Liver (tissue), 9 donors: ENCODE results near the gene PCYOX1L. TPM values are rescaled to one million over a fixed set of nuclear protein-coding genes. Genes with fewer than 3 reads are reported as not detected.
A peak's percentile ranks its signal among the peaks of the same experiment; 100 is the strongest.

ENCODE experiments used
- DNase-seq: peaks from one replicate; pipeline ENCODE4 v3.0.0-alpha.2; 2017; ENCODE audit warnings: low spot score
- H3K27ac ChIP-seq, 2 donors: one replicate each; pipeline ENCODE4 v1.7.0; 2013; ENCODE audit warnings: inconsistent platforms in 2 of 2, low read length in 2 of 2, control low read depth in 1 of 2, low read depth in 1 of 2, mild to moderate bottlenecking in 1 of 2
- H3K27me3 ChIP-seq, 4 donors: one replicate each; pipeline versions ENCODE4 v1.6.1 to v1.7.0; 2013; ENCODE audit warnings: low read length in 3 of 4, inconsistent platforms in 1 of 4, mild to moderate bottlenecking in 1 of 4, moderate library complexity in 1 of 4; ENCODE audit not compliant: control insufficient read depth in 4 of 4, insufficient read depth in 4 of 4
- H3K36me3 ChIP-seq, 4 donors: one replicate each; pipeline versions ENCODE4 v1.6.1 to v1.7.0; 2013; ENCODE audit warnings: low read length in 3 of 4, mild to moderate bottlenecking in 3 of 4, low read depth in 1 of 4, moderate library complexity in 1 of 4; ENCODE audit not compliant: control insufficient read depth in 4 of 4, insufficient read depth in 3 of 4
- H3K4me1 ChIP-seq, 4 donors: one replicate each; pipeline versions ENCODE4 v1.6.1 to v1.7.0; 2013; ENCODE audit warnings: low read length in 3 of 4, mild to moderate bottlenecking in 3 of 4, moderate library complexity in 1 of 4; ENCODE audit not compliant: control insufficient read depth in 4 of 4, insufficient read depth in 4 of 4
- H3K4me3 ChIP-seq, 3 donors: one replicate each; pipeline versions ENCODE4 v1.6.1 to v1.7.0; 2013; ENCODE audit warnings: low read length in 3 of 3, control low read depth in 1 of 3, low read depth in 1 of 3, mild to moderate bottlenecking in 1 of 3
- H3K9ac ChIP-seq, 2 donors: one replicate each; pipeline ENCODE4 v1.7.0; 2013; ENCODE audit warnings: low read length in 2 of 2, mild to moderate bottlenecking in 2 of 2, moderate library complexity in 2 of 2, control low read depth in 1 of 2, low read depth in 1 of 2
- H3K9me3 ChIP-seq, 4 donors: one replicate each; pipeline versions ENCODE4 v1.6.1 to v1.7.0; 2013; ENCODE audit warnings: low read length in 3 of 4; ENCODE audit not compliant: control insufficient read depth in 4 of 4
- EGR1 ChIP-seq, 2 donors: IDR thresholded peaks; 2 replicates each; pipeline ENCODE4 v1.6.1; 2016 to 2018; ENCODE audit warnings: antibody characterized with exemption in 2 of 2, low read depth in 2 of 2
- FOXA1 ChIP-seq: IDR thresholded peaks from 2 replicates; pipeline ENCODE4 v1.6.1; 2016; ENCODE audit warnings: antibody characterized with exemption
- FOXA2 ChIP-seq: IDR thresholded peaks from 2 replicates; pipeline ENCODE4 v1.6.1; 2016; ENCODE audit warnings: antibody characterized with exemption
- GABPA ChIP-seq, 2 donors: IDR thresholded peaks in 1 of 2; conservative IDR thresholded peaks in 1 of 2; 2 replicates each; pipeline ENCODE4 v1.6.1; 2016; ENCODE audit warnings: antibody characterized with exemption in 2 of 2, mild to moderate bottlenecking in 1 of 2, moderate library complexity in 1 of 2
- HNF4G ChIP-seq: IDR thresholded peaks from 2 replicates; pipeline ENCODE4 v1.6.1; 2016; ENCODE audit warnings: antibody characterized with exemption
- JUND ChIP-seq, 2 donors: IDR thresholded peaks; 2 replicates each; pipeline ENCODE4 v1.6.1; 2016; ENCODE audit warnings: antibody characterized with exemption in 2 of 2
- RAD21 ChIP-seq, 2 donors: IDR thresholded peaks; 2 replicates each; pipeline ENCODE4 v1.6.1; 2016; ENCODE audit warnings: antibody characterized with exemption in 2 of 2, mild to moderate bottlenecking in 2 of 2
- RXRA ChIP-seq, 2 donors: IDR thresholded peaks; 2 replicates each; pipeline ENCODE4 v1.6.1; 2017 to 2018; ENCODE audit warnings: antibody characterized with exemption in 2 of 2, mild to moderate bottlenecking in 1 of 2
- WGBS: extraction: QIAGEN DNeasy Blood & Tissue Kit; methylation state at CpG from one replicate; pipeline ENCODE4 v1.1.7; 2013; 5-methylcytosine and 5-hydroxymethylcytosine counted together
- polyA plus RNA-seq, 2 donors: library from polyadenylated mRNA; stranded (reverse) in 1 of 2; unstranded in 1 of 2; fragments of 200-250 nt in 1 of 2; fragments of >200 nt in 1 of 2; fragmentation: Nextera tagmentation in 1 of 2; extraction: Ambion mirVana in 1 of 2; gene quantifications; one replicate each; pipeline versions ENCODE4 v1.2.1 to v1.2.3, GENCODE V29; 2013 to 2015
- total RNA-seq, 2 donors: library from RNA; depleted of rRNA; stranded (reverse); fragments of >200 nt; gene quantifications; one replicate each; pipeline ENCODE4 v1.2.3, GENCODE V29; 2014
- TF ChIP-seq, protein P1 (sequence below): IDR thresholded peaks from 2 replicates; pipeline ENCODE4 v1.6.1; 2016; ENCODE audit warnings: antibody characterized with exemption
- TF ChIP-seq, protein P2 (sequence below): IDR thresholded peaks from 2 replicates; pipeline ENCODE4 v1.6.1; 2016; ENCODE audit warnings: antibody characterized with exemption, mild to moderate bottlenecking
- TF ChIP-seq, protein P3 (sequence below): IDR thresholded peaks from 2 replicates; pipeline ENCODE4 v1.6.1; 2016; ENCODE audit warnings: antibody characterized with exemption
- TF ChIP-seq, protein P4 (sequence below): fragments of 150-350 bp; IDR thresholded peaks from 2 replicates; pipeline ENCODE4 v1.5.1; 2017; ENCODE audit warnings: improper control_type of control experiment, low read depth, low read length; ENCODE audit not compliant: missing input control
- donor health status: healthy.
- donor health status: healthy.
- donor health status: healthy.
- donor health status: healthy.
- donor health status: healthy.

The PCYOX1L gene
- total and polyA plus RNA-seq, 4 donors: 0.47 to 4.4 (median 1.1) TPM

DNA sequence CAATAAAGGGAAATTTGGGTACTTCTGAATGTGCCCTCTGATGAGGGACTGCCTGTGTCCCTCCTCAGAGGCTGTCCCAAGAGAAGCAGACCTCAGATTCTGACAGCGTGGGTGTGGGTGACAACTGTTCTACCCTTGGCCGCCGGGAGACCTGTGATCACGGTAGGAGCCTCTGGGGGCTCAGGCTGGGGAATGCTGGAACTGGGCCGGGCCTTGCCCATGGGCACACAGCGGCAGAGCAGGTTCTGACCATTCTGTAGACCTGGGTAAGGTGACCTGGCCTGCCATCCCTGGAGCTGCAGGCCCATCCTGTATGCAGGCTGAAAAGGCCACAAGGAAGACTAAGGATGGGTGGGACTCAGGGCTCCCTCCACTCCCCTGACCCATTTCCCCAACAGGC, 42.1 kb upstream of the PCYOX1L start:
- Histone ChIP-seq H3K9me3 (no peaks in the 10 kb centered on the region), H3K27ac (no peak overlapping the region), H3K4me3 (no peak overlapping the region), H3K36me3 (no peaks in the 10 kb centered on the region), H3K9ac (no peak overlapping the region), H3K4me1 (peaks cover 0 to 5% (median 2%) of the 10 kb centered on the region in 4 donors), H3K27me3 (no peaks in the 10 kb centered on the region)
- DNase-seq: no peak
- 95% methylated on average over 6 of the region's 6 CpGs for WGBS
- TF ChIP-seq JUND (IDR thresholded peaks at IDR 0.05) (no peak), HNF4G (no peak), FOXA2 (no peak), GABPA (IDR thresholded peaks at IDR 0.05 in 1 of 2, conservative IDR thresholded peaks at IDR 0.05 in 1 of 2) (no peak), EGR1 (IDR thresholded peaks at IDR 0.05; ENCODE audit: low read depth in 2 of 2) (no peak), FOXA1 (no peak), RXRA (IDR thresholded peaks at IDR 0.05) (no peak)
- TF ChIP-seq, protein P1, sequence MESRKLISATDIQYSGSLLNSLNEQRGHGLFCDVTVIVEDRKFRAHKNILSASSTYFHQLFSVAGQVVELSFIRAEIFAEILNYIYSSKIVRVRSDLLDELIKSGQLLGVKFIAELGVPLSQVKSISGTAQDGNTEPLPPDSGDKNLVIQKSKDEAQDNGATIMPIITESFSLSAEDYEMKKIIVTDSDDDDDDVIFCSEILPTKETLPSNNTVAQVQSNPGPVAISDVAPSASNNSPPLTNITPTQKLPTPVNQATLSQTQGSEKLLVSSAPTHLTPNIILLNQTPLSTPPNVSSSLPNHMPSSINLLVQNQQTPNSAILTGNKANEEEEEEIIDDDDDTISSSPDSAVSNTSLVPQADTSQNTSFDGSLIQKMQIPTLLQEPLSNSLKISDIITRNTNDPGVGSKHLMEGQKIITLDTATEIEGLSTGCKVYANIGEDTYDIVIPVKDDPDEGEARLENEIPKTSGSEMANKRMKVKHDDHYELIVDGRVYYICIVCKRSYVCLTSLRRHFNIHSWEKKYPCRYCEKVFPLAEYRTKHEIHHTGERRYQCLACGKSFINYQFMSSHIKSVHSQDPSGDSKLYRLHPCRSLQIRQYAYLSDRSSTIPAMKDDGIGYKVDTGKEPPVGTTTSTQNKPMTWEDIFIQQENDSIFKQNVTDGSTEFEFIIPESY: no peak
- TF ChIP-seq, protein P2, sequence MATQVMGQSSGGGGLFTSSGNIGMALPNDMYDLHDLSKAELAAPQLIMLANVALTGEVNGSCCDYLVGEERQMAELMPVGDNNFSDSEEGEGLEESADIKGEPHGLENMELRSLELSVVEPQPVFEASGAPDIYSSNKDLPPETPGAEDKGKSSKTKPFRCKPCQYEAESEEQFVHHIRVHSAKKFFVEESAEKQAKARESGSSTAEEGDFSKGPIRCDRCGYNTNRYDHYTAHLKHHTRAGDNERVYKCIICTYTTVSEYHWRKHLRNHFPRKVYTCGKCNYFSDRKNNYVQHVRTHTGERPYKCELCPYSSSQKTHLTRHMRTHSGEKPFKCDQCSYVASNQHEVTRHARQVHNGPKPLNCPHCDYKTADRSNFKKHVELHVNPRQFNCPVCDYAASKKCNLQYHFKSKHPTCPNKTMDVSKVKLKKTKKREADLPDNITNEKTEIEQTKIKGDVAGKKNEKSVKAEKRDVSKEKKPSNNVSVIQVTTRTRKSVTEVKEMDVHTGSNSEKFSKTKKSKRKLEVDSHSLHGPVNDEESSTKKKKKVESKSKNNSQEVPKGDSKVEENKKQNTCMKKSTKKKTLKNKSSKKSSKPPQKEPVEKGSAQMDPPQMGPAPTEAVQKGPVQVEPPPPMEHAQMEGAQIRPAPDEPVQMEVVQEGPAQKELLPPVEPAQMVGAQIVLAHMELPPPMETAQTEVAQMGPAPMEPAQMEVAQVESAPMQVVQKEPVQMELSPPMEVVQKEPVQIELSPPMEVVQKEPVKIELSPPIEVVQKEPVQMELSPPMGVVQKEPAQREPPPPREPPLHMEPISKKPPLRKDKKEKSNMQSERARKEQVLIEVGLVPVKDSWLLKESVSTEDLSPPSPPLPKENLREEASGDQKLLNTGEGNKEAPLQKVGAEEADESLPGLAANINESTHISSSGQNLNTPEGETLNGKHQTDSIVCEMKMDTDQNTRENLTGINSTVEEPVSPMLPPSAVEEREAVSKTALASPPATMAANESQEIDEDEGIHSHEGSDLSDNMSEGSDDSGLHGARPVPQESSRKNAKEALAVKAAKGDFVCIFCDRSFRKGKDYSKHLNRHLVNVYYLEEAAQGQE: no peak

DNA sequence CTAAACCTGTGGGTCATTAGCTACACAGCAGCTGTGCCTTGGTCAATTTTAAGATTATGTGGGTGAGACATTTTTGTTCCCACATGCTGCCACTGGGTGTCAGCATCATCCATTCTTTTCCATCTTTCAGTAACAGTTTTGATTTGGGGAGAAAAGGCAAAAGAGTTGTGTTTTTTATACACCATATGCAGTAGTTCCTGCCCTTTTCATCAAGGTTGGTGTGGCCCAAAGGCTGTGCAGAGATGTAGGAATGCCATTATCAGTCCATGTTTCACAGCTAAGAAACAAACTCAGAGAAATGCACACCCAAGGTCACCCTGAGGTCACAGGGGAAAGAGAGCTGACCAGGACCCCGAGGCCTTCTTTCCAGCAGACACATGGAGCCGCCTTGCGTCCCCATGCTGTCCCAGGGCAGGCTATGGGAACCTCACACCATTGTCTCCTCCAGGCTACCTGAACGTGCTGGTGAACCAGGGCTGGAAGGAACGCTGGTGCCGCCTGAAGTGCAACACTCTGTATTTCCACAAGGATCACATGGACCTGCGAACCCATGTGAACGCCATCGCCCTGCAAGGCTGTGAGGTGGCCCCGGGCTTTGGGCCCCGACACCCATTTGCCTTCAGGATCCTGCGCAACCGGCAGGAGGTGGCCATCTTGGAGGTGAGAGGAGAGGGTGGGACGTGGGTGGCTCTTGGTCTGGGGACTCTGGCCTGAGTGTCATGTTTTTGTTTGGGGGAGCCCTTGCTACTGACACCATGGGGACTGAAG, 40.4 kb upstream of the PCYOX1L start:
- no peak overlapping the region for H3K9ac ChIP-seq
- H3K9me3 ChIP-seq: no peaks in the 10 kb centered on the region
- TF ChIP-seq RAD21 (IDR thresholded peaks at IDR 0.05): peak; percentile 87 to 89
- TF ChIP-seq, protein P3, sequence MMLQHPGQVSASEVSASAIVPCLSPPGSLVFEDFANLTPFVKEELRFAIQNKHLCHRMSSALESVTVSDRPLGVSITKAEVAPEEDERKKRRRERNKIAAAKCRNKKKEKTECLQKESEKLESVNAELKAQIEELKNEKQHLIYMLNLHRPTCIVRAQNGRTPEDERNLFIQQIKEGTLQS: no peak
- TF ChIP-seq, protein P4, sequence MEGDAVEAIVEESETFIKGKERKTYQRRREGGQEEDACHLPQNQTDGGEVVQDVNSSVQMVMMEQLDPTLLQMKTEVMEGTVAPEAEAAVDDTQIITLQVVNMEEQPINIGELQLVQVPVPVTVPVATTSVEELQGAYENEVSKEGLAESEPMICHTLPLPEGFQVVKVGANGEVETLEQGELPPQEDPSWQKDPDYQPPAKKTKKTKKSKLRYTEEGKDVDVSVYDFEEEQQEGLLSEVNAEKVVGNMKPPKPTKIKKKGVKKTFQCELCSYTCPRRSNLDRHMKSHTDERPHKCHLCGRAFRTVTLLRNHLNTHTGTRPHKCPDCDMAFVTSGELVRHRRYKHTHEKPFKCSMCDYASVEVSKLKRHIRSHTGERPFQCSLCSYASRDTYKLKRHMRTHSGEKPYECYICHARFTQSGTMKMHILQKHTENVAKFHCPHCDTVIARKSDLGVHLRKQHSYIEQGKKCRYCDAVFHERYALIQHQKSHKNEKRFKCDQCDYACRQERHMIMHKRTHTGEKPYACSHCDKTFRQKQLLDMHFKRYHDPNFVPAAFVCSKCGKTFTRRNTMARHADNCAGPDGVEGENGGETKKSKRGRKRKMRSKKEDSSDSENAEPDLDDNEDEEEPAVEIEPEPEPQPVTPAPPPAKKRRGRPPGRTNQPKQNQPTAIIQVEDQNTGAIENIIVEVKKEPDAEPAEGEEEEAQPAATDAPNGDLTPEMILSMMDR: peak; percentile 84
- H3K27me3 ChIP-seq: no peaks in the 10 kb centered on the region
- no peak for DNase-seq
- 79% methylated on average over 14 of the region's 14 CpGs for WGBS
- H3K36me3 ChIP-seq: no peaks in the 10 kb centered on the region
- no peak overlapping the region for H3K27ac ChIP-seq
- peaks cover 0 to 10% (median 3%) of the 10 kb centered on the region in 4 donors for H3K4me1 ChIP-seq
- H3K4me3 ChIP-seq: no peak overlapping the region
